K562 (cell line): ENCODE data around the gene TMEM143.

ENCODE experiments used
- LARP7 ChIP-seq: fragments of 450-650 bp; IDR thresholded peaks from 2 replicates; pipeline ENCODE4 v1.6.1; 2016
- NCOR1 ChIP-seq: fragments of 450-650 bp; IDR thresholded peaks from 2 replicates; pipeline ENCODE4 v1.6.1; 2016; ENCODE audit warnings: mild to moderate bottlenecking, moderate library complexity
- RAD21 ChIP-seq, 2 experiments: fragments of 250-450 bp in 1 of 2; fragments of 450-650 bp in 1 of 2; sonication (Bioruptor Pico) in 1 of 2; formaldehyde crosslinking in 1 of 2; IDR thresholded peaks in 1 of 2; conservative IDR thresholded peaks in 1 of 2; 2 replicates each; pipeline versions ENCODE4 v1.4.0 to v1.8.0; 2020 to 2022; ENCODE audit warnings: mild to moderate bottlenecking in 2 of 2, moderate library complexity in 1 of 2
- RCOR1 ChIP-seq, 2 experiments: IDR thresholded peaks; 2 replicates each; pipeline ENCODE4 v1.6.1; 2012; ENCODE audit warnings: low read depth in 2 of 2, low read length in 2 of 2, borderline replicate concordance in 1 of 2, improper control_type of control experiment in 1 of 2
- TRIM25 ChIP-seq: fragments of 450-650 bp; IDR thresholded peaks from 2 replicates; pipeline ENCODE4 v1.7.0; 2016; ENCODE audit warnings: borderline replicate concordance
- ZBTB26 ChIP-seq: fragments of 450-650 bp; formaldehyde crosslinking; IDR thresholded peaks from 2 replicates; pipeline ENCODE4 v1.4.0; 2022; ENCODE audit warnings: missing genetic modification characterization
- ZNF316 ChIP-seq: fragments of 450-650 bp; IDR thresholded peaks from 2 replicates; pipeline ENCODE4 v1.6.1; 2016
- ZNF436 ChIP-seq: fragments of 250-450, 450-650 bp; sonication (Bioruptor Pico); formaldehyde crosslinking; IDR thresholded peaks from 2 replicates; pipeline ENCODE4 v1.7.0; 2020; ENCODE audit warnings: mild to moderate bottlenecking
- TF ChIP-seq, protein P1 (sequence below): fragments of 450-650 bp; formaldehyde crosslinking; IDR thresholded peaks from 2 replicates; pipeline ENCODE4 v1.4.0; 2022; ENCODE audit warnings: mild to moderate bottlenecking, moderate library complexity
- TF ChIP-seq, protein P2 (sequence below): fragments of 250-450 bp; sonication (Bioruptor Pico); IDR thresholded peaks from 2 replicates; pipeline ENCODE4 v1.8.0; 2021; ENCODE audit warnings: moderate library complexity, mild to moderate bottlenecking, inconsistent platforms
- TF ChIP-seq, protein P3 (sequence below), 3 experiments: IDR thresholded peaks in 2 of 3; conservative IDR thresholded peaks in 1 of 3; 2 replicates each; pipeline ENCODE4 v1.5.1; 2011 to 2012; ENCODE audit warnings: low read length in 3 of 3, mild to moderate bottlenecking in 3 of 3, control low read depth in 2 of 3, improper control_type of control experiment in 1 of 3, inconsistent platforms in 1 of 3, low read depth in 1 of 3, mixed read lengths in 1 of 3, moderate library complexity in 1 of 3; ENCODE audit not compliant: insufficient read depth in 2 of 3

DNA sequence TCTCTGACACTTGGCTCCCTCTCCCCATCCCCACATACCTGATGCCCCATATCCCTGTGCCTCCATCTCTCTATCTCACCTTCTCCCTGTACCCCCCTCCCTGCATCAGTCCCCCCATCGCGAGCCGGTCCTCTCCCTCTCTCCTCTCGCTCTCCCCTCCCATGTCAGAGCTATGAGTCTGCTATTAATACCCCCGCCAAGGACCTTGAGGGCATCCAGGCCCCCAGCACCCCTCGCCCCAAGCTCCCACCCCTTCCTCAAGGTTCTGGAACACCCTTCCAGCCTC, 31.4 kb upstream of the TMEM143 start:
- TF ChIP-seq ZBTB26 (CRISPR knock-in tag) (no peak), LARP7 (no peak), RAD21 (CRISPR knock-in tag; conservative IDR thresholded peaks at IDR 0.05 in 1 of 2, IDR thresholded peaks at IDR 0.05 in 1 of 2) (no peak), ZNF316 (no peak), RCOR1 (IDR thresholded peaks at IDR 0.05; ENCODE audit: borderline replicate concordance in 1 of 2, low read depth in 2 of 2, low read length in 2 of 2) (no peak), ZNF436 (CRISPR knock-in tag) (no peak), NCOR1 (no peak), TRIM25 (no peak)
- TF ChIP-seq, protein P1, sequence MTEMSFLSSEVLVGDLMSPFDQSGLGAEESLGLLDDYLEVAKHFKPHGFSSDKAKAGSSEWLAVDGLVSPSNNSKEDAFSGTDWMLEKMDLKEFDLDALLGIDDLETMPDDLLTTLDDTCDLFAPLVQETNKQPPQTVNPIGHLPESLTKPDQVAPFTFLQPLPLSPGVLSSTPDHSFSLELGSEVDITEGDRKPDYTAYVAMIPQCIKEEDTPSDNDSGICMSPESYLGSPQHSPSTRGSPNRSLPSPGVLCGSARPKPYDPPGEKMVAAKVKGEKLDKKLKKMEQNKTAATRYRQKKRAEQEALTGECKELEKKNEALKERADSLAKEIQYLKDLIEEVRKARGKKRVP (CRISPR knock-in tag): no peak
- TF ChIP-seq, protein P2, sequence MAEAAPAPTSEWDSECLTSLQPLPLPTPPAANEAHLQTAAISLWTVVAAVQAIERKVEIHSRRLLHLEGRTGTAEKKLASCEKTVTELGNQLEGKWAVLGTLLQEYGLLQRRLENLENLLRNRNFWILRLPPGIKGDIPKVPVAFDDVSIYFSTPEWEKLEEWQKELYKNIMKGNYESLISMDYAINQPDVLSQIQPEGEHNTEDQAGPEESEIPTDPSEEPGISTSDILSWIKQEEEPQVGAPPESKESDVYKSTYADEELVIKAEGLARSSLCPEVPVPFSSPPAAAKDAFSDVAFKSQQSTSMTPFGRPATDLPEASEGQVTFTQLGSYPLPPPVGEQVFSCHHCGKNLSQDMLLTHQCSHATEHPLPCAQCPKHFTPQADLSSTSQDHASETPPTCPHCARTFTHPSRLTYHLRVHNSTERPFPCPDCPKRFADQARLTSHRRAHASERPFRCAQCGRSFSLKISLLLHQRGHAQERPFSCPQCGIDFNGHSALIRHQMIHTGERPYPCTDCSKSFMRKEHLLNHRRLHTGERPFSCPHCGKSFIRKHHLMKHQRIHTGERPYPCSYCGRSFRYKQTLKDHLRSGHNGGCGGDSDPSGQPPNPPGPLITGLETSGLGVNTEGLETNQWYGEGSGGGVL (CRISPR knock-in tag): no peak
- TF ChIP-seq, protein P3, sequence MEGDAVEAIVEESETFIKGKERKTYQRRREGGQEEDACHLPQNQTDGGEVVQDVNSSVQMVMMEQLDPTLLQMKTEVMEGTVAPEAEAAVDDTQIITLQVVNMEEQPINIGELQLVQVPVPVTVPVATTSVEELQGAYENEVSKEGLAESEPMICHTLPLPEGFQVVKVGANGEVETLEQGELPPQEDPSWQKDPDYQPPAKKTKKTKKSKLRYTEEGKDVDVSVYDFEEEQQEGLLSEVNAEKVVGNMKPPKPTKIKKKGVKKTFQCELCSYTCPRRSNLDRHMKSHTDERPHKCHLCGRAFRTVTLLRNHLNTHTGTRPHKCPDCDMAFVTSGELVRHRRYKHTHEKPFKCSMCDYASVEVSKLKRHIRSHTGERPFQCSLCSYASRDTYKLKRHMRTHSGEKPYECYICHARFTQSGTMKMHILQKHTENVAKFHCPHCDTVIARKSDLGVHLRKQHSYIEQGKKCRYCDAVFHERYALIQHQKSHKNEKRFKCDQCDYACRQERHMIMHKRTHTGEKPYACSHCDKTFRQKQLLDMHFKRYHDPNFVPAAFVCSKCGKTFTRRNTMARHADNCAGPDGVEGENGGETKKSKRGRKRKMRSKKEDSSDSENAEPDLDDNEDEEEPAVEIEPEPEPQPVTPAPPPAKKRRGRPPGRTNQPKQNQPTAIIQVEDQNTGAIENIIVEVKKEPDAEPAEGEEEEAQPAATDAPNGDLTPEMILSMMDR (IDR thresholded peaks at IDR 0.05 in 2 of 3, conservative IDR thresholded peaks at IDR 0.05 in 1 of 3; ENCODE audit: insufficient read depth in 2 of 3, low read depth in 1 of 3, low read length in 3 of 3): no peak
